ENCODE results near the gene POTEF. TPM values are rescaled to one million over a fixed set of nuclear protein-coding genes. Genes with fewer than 3 reads are reported as not detected.
"Not testable (repeated sequence)": the region's sequence is repeated elsewhere in the genome, so short reads cannot be mapped to it uniquely, and the experiment has no call there.

POTEF gene
- total RNA-seq, 4 donors from 2014 or later, result 0.09 TPM; not detected in 3

GRCh38 chr2:130158631-130159030 is 29.6 kb upstream of the POTEF start:
- ATAC-seq (ENCODE audit: low FRiP score), result no peak
- DNase-seq (ENCODE audit: low spot score), result no peak
- TF ChIP-seq CTCF (IDR thresholded peaks at IDR 0.05), result no peak

GRCh38 chr2:130157825-130158514 is 28.9 kb upstream of the POTEF start:
- ATAC-seq (ENCODE audit: low FRiP score); DNase-seq (ENCODE audit: low spot score): not testable (repeated sequence)

- not testable (repeated sequence) for ATAC-seq (ENCODE audit: low FRiP score); DNase-seq (ENCODE audit: low spot score)
These were observed 28.3 kb upstream of the POTEF start for GRCh38 chr2:130157354-130157753.

- TF ChIP-seq CTCF (IDR thresholded peaks at IDR 0.05), result no peak
- ATAC-seq (ENCODE audit: low FRiP score), result no peak
- no peak for DNase-seq (ENCODE audit: low spot score)
These were observed 27.6 kb upstream of the POTEF start for GRCh38 chr2:130156624-130157004.

GRCh38 chr2:130155956-130156623 is 27.1 kb upstream of the POTEF start:
- ATAC-seq (ENCODE audit: low FRiP score), result not testable (repeated sequence)

GRCh38 chr2:130154773-130155765 is 26.0 kb upstream of the POTEF start:
- no peak for TF ChIP-seq CTCF (IDR thresholded peaks at IDR 0.05)
- no peak for DNase-seq (ENCODE audit: low spot score)
- no peak for ATAC-seq (ENCODE audit: low FRiP score)

More at GRCh38 chr2:130155956-130156623, 27.1 kb upstream of the POTEF start:
- not testable (repeated sequence) for DNase-seq (ENCODE audit: low spot score)

GRCh38 chr2:130154423-130154770 is 25.4 kb upstream of the POTEF start:
- ATAC-seq (ENCODE audit: low FRiP score); DNase-seq (ENCODE audit: low spot score): not testable (repeated sequence)

GRCh38 chr2:130153721-130154422 is 24.9 kb upstream of the POTEF start:
- not testable (repeated sequence) for DNase-seq (ENCODE audit: low spot score); ATAC-seq (ENCODE audit: low FRiP score)

GRCh38 chr2:130152816-130153595 is 24.0 kb upstream of the POTEF start:
- DNase-seq (ENCODE audit: low spot score) (no peak), ATAC-seq (ENCODE audit: low FRiP score) (no peak)
- no peak for TF ChIP-seq CTCF (IDR thresholded peaks at IDR 0.05)

- ATAC-seq (ENCODE audit: low FRiP score); DNase-seq (ENCODE audit: low spot score): not testable (repeated sequence)
These were observed 23.3 kb upstream of the POTEF start for GRCh38 chr2:130152136-130152815.

GRCh38 chr2:130151145-130151512 is 22.1 kb upstream of the POTEF start:
- ATAC-seq (ENCODE audit: low FRiP score), result not testable (repeated sequence)

More at GRCh38 chr2:130151145-130151512, 22.1 kb upstream of the POTEF start:
- not testable (repeated sequence) for DNase-seq (ENCODE audit: low spot score)

All from omental fat pad (tissue), 4 donors.